SKM-1 treated with dmso at 0.1 percent for 144 hours (cell line): ENCODE data around the gene GNAQ.
A peak's percentile ranks its signal among the peaks of the same experiment; 100 is the strongest.

Experiments
- DNase-seq: peaks from one replicate; lab custom pipeline; 2025; ENCODE audit not compliant: unreplicated experiment; lab: John Stamatoyannopoulos, UW

GNAQ gene

DNA sequence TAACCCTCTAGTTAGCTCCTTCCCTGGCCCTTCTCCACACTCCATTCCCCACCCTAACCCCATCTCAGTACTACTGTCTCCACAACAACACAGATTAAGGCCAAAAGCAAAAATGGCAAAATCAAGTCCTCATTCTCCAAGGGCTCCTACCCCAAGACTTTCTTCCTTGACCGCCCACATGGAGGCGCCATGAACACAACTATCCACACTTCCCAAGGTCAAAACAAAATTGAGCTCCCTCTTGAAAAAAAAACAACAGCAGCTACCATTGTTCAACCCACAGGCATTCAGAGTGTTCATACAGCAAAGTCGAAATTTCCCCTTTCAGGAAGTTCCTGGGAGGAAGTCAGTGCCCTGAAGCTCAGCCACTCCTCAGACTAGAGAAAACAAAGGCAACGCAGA is 54.4 kb downstream of the GNAQ start:
- DNase-seq = peak; percentile 48

DNA sequence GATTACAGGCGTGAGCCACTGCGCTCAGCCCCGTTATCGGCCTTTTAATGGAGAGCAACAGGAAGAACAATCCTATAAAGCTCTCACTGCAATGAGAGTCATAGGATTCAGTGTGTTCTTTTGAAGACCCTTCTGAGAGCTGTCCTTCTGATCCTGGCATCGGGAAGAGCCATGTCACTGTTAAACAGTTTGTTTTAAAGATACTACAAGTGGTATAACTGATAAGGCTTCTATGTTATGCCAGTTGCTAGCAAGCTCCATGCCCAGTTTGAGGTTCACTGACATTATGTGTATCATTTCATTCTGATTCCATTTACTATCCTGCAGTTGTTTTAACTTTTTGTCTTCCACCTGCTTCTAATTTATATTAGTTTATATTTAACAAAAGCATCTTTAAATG is 55.8 kb downstream of the GNAQ start:
- DNase-seq = no peak

DNA sequence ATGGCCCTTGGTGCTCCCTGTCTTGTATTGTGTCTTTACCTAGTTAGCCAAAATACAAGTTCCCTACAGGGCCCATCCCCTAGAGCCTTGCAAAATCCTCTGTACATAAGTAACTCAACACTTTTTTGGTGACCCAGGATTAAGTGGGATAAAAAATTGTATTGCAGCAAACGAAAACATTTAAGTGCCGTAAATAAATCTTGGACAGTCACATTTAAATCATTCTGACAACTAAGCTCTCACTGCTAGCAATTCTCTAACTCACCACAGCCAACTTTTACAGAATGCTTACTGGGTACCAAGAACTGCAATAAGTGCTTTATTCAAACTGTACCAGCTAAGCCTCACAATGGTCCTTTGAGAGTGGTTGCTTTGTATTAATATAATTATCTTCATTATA is 56.6 kb downstream of the GNAQ start:
- no peak for DNase-seq

DNA sequence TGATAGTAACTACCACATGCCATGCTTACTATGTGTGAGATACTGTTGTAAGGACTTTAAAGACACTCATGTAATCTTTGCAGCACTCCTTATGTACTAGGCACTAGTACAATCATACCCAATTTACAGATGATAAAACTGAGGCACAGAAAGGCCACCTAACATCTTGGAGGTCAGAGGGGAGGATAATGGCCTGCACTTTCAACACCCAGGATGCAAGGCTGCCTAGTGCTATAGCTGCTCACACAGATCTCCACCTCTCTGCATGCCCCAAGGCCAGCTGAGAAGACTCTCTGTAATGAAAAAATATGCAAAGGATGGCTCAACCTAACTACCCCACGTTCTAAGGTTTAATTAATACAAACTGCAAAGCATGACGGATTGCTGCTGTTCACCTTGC is 57.2 kb downstream of the GNAQ start:
- no peak for DNase-seq

DNA sequence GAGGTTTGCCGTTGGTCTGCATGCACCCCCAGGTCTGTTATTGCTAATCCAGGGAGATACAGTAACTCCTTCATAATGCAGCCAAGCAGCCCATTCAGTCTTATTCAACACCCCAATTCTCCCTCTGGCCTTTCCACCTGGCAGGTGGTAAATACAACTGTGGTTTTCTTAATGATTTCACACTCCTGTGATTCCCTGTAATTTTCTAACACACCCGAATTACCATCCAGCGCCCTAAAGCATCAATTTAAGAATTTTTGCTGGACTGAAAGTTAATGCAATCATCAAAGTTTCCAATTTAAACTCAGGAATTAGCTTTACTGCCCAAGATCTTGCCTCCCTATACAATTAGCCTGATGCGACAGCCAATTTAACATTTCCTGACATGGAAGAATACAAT is 62.5 kb downstream of the GNAQ start:
- no peak for DNase-seq

DNA sequence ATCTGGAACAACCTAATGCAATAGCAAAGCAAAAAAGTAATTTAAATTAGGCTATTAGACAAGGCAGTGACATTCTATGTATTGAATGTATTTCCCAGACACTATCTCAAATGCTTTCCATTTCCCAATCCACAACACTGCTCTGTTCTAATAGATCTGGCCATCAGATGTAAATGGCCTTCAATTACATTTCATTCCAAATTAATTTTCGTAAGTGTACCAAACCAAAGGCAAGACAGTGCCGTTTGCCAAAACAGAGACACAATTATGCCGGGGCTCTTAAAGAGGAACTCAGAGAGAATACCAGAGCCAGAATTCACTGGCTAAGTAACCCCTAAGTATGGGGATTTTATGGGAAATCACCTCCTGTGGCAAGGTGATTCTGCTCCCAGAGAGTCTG is 63.1 kb downstream of the GNAQ start:
- DNase-seq = no peak

DNA sequence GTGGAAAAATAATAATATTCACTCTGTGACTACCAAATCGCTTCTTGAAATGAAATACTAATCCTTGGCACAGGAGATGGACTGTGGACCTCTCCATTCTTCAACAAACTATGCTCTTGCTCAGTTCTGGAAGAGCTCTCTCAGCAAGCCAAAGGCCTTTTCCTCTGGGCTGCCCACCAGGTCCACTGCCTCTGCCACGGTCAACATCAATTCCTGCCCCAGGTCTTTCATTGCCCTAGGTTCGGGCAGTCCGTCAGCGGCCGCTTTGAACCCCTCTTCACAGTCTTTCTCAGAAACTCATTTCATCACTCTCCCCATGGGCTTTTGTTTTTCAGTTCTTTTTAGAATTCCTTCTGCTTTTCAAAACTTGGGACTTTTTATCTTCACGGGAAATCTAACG is 64.9 kb downstream of the GNAQ start:
- no peak for DNase-seq

DNA sequence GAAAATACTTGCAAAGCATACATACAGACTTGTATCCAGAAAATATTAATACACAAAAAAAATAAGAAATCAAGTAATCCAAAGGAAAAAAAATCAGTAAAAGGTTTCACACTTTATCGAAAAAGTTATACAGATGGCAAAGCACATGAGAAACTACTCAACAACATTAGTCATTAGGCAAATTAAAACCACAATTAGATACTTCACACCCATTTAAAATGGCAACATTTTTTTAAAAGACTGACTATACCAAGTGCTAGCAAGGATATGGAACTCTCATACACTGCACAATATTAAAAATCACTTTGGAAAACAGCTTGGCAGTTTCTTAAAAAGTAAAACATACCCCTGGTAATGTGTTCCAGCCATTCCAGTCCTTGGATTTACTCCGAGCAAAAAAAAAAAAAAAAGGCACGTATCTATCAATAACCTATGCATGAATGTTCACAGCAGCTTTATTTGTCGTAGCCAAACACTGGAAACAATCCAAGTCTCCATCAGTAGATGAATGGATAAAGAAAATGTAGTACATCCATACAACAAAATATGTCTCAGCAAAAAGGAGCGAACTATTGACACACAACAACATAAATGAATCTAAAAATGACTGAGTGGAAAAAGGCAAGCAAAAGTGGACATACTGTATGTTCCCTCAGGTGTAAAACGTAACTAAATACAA is 66.0 kb downstream of the GNAQ start:
- DNase-seq = no peak

DNA sequence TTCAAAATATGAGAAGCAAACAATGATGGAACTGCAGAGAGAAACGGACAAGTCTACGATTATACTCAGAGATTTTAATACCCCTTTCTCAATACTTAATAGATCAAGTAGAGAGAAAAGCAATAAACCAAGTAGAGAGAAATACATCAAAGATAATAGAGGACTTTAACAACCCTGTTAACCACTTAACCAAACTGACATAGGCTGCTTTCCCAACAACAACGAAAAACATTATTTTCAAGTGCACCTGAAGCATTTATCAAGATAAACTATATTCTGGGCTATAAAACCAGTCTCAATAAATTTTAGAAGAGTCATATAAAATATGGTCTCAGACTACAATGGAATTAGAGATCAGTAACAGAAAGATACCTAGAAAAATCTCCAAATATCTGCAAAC is 67.4 kb downstream of the GNAQ start:
- DNase-seq = no peak

DNA sequence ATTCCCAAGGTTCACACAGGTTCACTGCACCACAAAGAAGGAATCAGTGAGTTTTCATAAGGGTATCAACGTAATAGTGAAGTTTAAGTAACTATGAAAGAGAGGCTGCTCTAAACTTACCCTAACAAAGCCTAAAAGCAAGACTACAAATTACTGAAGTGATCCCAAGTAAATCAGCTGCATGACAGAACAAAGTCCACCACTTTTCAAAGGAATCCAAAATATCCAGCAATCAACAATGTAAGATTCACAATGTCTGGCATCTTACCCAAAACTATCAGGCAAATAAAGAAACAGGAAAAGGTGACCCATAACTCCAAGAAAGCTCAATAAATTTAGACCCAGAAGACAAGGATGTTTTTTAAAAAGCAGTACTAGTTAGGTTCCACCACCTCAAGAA is 70.1 kb downstream of the GNAQ start:
- no peak for DNase-seq

DNA sequence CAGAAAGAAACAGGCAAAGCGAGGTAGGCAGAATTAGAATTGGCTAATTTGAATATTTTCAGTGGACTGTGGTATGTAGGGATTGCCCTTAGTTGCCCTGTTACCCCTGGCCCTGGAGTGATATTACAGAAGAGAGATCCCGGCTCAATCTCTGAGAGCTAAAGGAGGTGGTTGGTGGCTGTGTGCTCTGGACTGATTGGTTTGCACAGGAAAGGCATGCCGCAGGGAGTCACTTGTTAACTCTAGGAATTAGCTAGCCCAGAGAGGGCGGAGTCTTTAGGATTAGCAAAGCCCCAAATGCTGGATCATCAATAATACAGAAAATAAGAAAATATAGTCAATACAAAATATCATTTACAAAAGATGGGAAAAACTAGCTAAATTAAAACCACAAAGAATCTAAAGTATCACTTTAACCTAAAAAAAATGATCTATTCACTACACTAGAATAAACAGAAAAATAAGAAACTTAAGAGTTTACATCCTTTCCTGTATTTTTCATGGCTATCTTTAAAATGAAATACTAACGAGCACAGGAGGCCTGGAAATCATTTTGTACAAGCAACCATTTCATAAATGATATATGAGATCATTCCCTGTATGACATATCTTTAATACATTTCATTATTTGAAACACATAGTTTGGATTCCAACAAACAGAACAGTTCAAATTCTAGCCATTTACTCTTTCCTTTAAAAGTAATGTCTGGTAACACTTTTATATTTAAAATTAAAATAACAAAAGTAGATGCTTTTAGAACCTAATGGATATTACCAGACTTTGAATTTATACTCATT is 71.1 kb downstream of the GNAQ start:
- DNase-seq = no peak

DNA sequence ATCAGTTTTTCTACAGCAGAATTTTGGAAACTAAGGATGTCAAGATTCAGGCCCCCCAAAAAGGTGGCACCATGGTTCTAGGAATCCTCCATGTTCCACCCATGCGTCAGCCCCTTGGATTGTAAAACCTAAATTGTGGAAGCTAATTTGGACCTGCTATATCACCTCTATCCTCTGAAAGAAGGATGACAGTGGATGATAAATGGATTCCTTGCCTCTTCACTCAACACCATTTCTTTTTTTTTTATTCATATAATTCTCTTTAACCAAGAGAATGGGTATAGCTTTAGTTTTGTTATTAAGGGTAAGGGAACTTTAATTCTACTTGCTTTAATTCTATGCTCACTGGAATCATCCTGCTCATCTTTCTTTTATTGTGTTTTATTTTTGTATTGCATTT is 71.8 kb downstream of the GNAQ start:
- DNase-seq = no peak

DNA sequence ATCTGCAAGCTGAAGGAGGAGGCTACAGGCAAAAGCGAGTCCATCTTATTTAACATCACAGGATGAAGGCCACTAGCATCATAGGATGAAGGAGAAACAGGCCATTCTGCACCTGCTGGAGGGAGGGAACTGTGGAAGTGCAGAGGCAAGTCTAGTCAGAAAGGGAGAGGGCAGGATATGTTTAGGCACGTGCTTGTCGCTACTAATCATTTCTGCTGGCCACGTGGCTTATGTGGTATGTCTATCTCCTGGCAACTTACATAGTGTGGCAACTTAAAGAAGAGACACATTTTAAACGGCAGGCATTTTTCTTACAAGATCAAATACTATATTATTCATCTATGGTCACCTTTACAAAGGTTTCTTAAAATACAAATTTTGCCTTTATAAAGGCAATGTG is 74.0 kb downstream of the GNAQ start:
- no peak for DNase-seq

DNA sequence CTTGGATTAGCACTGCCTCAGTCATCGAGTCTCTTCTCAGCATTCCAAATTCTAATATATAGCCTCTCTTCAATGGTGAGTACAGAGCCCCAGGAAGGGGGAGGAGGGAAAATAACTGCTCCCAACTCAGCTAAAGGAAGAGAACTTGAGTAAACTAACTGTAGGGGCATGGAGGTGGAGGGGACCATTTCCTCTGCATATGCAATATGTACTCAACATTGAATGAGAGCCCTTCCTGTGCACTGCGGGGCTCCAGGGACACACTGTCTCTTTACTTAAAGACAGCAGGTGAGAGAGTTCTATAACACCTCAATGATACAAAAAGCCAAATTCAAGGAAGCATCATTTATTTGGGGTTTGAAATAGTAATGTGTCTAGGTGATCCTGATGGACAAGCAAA is 75.1 kb downstream of the GNAQ start:
- no peak for DNase-seq

DNA sequence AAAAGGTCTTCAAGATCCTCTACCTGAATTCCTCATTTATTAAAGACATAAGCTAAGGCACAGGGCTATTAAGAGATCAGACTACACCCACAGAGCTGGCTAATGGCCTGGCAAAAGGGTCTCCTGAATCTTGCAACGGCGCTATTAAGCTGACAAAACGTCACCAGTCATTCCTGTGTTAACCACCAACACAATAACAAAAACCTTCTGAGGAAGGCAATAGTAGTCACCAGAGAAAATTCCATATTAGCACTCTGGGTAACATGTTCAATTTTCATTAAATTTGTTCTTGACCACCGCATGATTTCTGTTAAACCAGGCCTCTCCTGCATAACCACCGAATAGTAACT is 77.0 kb downstream of the GNAQ start:
- DNase-seq = no peak

DNA sequence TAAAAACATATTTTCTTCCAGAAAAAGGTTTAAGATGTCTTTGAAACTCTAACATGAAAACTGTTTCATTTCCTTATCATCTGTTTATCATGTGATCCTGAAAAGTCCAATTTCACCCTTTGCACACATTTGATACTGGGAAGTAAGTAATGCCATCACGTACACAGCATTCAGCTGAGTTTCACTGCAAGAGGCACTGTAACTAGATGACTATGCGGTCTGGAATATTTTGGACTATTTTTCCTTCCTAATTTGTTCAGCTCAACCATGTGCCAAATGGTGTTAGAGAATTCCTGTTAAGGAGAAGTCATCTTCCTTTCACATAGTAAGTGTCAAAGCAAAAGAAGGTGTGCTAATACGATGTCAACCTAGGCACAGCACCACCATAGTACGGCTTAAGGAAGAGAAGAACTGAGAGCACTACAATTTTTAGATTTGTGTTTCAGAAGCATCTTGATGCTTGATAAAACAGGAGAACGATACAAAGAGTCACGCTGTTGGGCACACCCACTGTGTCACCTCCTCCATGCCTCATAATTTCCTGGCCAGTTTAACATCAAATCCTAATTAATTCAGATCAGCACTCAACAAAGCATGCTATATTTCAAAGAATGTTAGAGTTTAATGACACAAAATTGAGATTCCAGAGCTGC is 77.5 kb downstream of the GNAQ start:
- DNase-seq = no peak

DNA sequence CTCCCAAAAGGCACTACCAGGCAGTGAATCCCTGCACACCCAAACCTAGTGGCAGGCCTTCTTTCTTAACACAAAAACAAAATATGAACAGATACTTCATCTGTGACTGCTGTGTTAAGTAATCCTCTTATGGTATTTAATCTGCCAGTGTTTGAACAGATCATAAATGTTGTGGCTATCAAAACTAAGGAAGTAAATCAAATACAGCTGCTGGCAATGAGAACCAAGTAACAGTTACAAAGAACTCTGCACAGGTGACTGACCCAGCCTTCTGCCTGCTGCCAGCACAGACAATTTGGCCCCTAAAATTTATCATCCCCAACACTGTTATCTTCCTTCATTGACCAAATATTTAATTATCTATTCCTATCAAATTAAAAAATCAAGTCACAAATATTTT is 78.0 kb downstream of the GNAQ start:
- DNase-seq = no peak

DNA sequence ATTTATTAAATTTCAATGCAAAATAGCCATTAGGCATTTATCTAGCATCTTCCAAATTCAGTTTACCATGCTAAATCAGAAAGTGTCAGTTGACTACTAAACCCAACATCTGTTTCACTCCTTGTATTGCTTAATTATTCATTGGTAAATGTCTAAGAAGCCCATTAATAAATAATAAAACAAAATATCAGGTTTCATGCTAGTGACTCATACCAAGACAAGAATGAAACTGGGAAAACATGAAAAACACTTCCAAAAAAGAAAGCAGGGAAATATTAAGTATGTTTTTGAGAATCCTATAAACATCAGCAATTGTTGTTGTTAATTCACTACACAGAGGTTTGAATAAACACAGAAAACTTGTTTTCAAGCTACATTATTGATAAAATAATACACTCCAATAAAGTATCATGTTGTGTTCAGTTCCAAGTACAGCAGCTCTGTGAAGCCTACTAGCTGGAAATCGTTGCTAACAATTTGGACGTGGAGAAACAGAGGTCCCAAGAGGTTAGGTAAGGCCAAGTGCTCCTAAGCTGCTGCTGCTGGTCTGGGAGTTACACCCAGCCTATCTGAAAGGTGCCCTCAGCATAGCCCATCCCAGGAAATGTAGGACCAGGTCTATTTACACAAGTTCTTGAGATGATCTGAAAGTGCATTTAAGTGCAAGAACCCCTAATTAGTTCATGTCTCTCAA is 78.8 kb downstream of the GNAQ start:
- DNase-seq = no peak

DNA sequence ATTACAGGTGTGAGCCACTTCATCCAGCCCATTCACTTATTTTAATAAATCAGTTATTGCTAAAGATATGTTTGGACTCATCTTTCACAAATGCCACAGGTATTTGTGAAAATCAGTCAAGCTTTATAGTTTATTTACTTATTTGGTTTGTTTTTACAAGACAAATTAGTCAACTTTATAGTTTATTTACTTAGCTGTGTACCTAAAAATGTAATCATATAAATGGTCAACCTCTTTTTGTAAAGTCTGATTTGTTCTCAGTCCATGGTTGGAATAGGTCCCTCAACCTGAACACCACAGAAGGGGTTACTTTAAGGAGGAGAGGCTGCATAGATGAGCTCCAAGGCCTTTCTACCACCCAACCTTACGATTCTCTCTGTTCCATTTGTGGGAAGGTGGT is 80.2 kb downstream of the GNAQ start:
- no peak for DNase-seq

DNA sequence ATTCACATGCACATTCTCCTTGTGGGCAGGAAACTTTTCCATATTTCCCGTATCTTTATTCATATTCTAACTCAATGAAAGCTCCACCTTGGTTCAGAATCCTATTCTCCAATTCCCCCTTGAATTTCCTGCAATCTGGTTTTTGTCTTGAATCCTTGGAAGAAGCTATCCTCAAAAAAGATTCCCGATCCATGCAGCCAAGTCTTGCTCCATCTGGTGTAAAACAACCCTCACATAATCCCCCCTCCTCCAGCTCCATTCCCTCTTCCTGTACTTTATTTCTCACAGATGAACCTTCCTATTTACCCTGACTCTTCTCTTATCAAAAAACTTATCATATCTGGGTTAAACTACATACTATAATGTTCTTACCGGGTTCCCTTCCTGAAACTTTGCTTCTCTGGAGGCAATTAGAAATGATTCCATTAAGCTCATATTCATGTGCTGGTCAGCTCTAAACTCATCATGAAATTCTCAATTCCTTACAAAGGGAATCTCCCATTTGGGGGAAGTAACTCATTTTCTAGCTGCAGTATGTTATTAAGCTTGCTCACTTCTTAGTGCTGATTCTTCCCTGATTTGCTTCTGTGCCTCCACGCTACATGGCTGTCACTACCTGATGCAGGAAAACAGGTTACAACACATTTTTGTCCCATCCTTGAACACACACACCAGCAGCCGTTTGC is 81.7 kb downstream of the GNAQ start:
- DNase-seq = no peak

DNA sequence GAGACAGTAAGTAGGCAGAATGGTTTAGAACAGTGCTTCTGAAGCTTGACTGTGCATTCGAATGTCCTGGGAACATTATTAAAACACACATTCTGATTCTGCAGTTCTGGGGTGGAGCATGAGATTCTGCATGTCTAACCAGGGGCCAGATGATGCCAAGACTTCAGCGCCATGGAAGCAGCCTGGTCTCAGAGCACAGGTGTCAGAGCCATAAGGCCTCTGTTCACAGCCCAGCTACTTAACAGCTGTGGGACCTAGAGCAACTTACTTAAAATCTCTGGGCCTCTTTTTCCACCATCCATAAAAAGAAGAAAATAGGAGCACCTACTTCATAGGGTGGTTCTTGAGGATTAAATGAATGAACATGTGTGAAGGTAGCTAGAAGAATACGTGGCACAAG is 84.0 kb downstream of the GNAQ start:
- DNase-seq = no peak
